PC-3 (cell line): ENCODE results near the gene CDK15.

ENCODE experiments used
- EZH2 ChIP-seq: fragments of 300-600 bp; sonication (generic); IDR thresholded peaks from one replicate; pipeline ENCODE4 v1.6.1; 2017; ENCODE audit warnings: antibody characterized with exemption, mild to moderate bottlenecking, low read length; ENCODE audit not compliant: unreplicated experiment
- TF ChIP-seq, protein P1 (sequence below): fragments of 300-600 bp; sonication (generic); conservative IDR thresholded peaks from 2 replicates; pipeline ENCODE4 v1.5.1; 2017; ENCODE audit warnings: antibody characterized with exemption, low read depth, mild to moderate bottlenecking, low read length

GRCh38 chr2:201806442-201807170 lies at the start of gene CDK15:
- TF ChIP-seq, protein P1, sequence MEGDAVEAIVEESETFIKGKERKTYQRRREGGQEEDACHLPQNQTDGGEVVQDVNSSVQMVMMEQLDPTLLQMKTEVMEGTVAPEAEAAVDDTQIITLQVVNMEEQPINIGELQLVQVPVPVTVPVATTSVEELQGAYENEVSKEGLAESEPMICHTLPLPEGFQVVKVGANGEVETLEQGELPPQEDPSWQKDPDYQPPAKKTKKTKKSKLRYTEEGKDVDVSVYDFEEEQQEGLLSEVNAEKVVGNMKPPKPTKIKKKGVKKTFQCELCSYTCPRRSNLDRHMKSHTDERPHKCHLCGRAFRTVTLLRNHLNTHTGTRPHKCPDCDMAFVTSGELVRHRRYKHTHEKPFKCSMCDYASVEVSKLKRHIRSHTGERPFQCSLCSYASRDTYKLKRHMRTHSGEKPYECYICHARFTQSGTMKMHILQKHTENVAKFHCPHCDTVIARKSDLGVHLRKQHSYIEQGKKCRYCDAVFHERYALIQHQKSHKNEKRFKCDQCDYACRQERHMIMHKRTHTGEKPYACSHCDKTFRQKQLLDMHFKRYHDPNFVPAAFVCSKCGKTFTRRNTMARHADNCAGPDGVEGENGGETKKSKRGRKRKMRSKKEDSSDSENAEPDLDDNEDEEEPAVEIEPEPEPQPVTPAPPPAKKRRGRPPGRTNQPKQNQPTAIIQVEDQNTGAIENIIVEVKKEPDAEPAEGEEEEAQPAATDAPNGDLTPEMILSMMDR: no peak
- no peak for TF ChIP-seq EZH2
